Suppressor macrophage treated with lipopolysaccharide for 4 hours (primary cell): ENCODE data around the gene CDC7.
"Not testable (repeated sequence)": the region's sequence is repeated elsewhere in the genome, so short reads cannot be mapped to it uniquely, and the experiment has no call there.

Source experiments
- DNase-seq: peaks from one replicate; pipeline ENCODE4 v3.0.0-alpha.2; 2020

CDC7 gene

DNA sequence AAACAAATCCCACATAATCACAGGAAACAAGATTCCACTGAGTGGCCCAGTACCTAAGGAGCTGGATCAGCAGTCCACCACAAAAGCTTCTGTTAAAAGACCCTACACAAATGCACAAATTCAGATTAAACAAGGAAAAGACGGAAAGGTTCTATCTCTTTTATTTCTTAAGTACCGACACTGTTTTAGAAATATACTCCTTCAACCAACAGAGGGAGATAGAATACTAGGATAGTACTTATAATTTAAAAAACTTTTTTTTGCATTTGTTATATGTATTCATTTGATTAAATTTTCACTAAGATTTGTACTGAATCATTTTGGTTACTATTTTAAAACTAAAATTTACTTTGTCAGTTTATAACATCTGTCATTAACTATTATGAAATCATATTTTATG is 12.5 kb downstream of the CDC7 start:
- no peak for DNase-seq

- no peak for DNase-seq
Measured at GRCh38 chr1:91513706-91514105, 13.1 kb downstream of the CDC7 start.

- no peak for DNase-seq
Measured at GRCh38 chr1:91515994-91516393, 15.3 kb downstream of the CDC7 start.

- DNase-seq: not testable (repeated sequence)
Measured at GRCh38 chr1:91516605-91517004, 16.0 kb downstream of the CDC7 start.

GRCh38 chr1:91519167-91519566 is 18.5 kb downstream of the CDC7 start:
- not testable (repeated sequence) for DNase-seq

DNA sequence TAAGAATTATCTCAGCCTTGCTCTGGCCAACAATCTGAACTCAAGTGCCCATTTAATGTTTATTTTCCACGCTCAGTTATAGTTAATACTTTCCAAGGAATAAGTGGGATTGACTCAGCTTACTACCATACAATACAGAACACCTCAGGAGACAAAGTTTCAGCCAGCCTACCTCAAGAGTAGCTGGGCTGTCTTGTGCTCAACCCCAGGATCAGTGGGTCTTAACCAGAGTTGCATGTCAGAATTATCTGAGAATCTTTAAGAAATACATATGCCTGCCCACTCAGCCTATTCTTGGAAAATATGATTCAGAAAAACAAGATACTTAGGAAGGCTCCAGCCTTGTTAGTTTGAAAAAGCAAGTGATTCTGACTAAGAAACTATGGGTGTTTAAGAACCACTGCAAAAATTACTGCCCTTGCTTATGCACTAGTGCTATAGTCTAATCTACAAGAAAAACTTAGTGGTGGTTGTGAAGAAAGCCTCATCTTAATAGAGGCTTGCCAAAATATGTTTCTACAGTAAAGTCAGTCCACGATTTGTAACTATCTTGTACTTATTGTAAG is 20.4 kb downstream of the CDC7 start:
- DNase-seq: no peak

DNA sequence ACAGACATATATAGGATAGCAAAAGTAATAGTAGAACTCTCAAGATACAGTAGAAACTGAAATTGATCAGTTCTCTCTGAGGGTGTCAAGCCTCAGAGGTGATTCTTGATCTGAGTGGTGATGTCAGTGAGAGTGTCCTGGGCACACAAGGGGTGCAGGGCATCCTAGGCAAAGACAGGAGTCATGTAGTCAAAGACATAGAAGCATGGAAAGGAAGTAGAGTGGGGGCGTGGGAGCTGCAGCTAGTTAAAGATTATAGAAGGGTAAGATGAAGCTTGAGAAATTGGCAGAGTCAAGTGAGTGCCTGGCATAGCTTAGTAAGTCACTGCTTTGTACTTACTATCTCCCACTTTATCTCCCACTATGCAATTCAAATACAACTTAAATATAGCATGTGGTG is 22.8 kb downstream of the CDC7 start:
- no peak for DNase-seq

DNA sequence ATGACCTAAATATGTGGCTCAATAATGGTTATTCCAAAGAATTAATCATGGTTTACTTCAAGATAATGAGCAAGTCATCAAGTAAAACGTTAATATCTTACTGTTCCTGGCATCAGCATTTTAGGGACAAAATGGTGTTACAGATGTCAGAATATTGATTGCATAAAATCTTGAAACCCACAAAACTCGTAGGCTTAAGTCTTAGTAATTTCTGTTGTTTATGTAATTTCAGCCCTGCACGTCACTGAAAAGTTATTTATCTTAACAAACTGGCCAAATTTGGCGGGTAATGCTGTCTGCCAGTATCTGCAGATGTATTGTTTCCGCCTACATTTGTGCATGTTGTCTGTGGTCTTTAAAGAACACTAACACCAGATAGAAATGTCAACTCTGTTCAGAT is 25.8 kb downstream of the CDC7 start:
- no peak for DNase-seq

GRCh38 chr1:91527266-91527765 is 26.7 kb downstream of the CDC7 start:
- DNase-seq: no peak

GRCh38 chr1:91527781-91528180 is 27.1 kb downstream of the CDC7 start:
- no peak for DNase-seq

- DNase-seq: peak; percentile 19
Measured at GRCh38 chr1:91529856-91530255, 29.2 kb downstream of the CDC7 start.

DNA sequence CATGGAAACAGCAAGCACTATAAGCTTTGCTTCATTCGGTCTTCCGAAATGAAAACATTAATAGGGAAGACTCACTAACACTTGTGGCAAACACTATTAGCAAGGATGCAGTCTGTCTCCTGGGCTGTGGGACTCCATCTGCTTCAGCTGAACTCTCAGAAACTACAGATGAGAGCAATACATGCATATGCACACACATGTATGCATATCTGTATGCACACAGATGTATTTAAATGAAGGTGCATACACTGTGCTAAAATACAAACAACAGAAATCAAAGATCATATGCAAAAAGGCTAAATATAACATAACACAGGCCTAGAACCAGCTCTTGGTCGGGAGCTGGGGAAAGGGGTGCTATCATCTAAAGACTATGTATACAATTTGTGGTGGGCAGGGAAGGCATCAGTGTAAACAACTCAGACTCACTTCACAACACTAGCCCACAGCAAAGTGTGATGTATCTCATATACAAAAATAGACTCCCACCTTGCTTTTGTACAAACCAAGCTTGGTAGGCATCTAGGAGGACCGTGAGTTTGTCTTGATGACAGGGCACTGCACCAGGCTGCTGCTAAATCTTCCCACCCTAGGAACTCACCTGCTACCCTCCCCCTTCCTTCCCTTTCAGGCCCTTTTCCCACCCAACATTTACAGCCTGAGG is 32.8 kb downstream of the CDC7 start:
- no peak for DNase-seq

DNA sequence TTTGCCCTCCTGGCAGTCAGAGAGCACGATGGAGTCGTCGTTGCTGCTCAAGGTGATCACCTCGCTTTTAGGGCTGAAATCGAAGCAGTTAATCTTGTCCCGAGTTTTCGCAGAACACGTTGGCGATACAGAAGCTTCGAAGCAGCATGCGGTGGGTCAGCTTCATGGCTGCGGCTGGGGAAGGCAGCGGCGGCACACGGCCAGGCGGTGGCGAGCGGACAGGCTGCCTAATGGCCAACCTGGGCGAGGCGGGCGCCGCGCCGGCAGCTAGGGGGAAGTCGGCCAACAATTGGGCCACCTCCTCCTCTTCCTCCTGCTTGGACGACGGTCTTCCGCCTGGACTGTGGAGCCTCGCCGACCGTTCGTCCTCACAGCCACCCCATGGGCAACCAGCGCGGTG is 34.8 kb downstream of the CDC7 start:
- no peak for DNase-seq

- no peak for DNase-seq
Measured at GRCh38 chr1:91537281-91537986, 36.8 kb downstream of the CDC7 start.

DNA sequence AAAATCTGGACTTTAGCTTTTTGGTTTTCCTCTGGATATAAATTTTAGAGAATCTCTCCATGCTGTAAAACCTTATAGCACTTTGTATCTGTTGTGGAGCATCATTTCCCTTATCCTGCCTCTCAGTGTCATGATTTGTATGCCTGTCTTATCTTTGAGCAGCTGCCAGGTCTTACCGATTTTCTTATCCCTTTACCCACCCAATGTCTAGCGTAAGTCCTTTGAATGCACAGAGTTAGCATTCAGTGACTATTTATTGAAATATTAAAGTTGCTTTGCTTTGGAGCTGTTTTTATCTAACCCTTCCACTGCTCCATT is 37.3 kb downstream of the CDC7 start:
- DNase-seq: no peak

GRCh38 chr1:91540910-91541309 is 40.3 kb downstream of the CDC7 start:
- no peak for DNase-seq

DNA sequence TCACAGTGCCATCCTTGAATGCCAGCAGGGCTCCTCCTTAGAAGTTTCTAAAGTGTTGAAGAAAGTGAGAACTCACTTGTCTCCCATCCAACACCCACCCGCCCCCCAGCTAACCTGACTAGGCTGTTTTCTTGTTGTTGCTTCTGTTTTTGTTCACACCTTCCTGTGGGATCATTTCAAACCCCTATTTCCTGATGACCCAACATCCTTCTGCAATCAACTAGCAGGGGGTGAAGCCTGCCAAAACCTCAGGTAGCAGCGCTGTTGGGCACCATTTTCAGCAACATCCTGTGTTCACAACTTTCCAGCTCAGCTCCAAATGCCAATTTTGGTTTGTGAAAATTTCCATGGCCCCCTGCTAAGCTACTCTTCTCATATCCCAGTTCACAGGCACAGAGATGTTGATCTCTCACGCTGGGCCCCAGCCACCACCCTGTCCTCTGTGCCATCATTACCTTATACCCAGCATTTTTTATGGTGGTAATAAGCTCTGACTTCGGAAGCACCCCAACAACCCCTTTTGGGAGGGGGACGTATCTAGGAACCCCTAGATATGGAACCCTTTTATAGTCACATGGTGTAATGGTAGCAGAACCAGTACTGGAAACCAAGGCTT is 41.4 kb downstream of the CDC7 start:
- no peak for DNase-seq

GRCh38 chr1:91545506-91546300 is 45.1 kb downstream of the CDC7 start:
- no peak for DNase-seq

- no peak for DNase-seq
Measured at GRCh38 chr1:91546301-91546581, 45.6 kb downstream of the CDC7 start.

DNA sequence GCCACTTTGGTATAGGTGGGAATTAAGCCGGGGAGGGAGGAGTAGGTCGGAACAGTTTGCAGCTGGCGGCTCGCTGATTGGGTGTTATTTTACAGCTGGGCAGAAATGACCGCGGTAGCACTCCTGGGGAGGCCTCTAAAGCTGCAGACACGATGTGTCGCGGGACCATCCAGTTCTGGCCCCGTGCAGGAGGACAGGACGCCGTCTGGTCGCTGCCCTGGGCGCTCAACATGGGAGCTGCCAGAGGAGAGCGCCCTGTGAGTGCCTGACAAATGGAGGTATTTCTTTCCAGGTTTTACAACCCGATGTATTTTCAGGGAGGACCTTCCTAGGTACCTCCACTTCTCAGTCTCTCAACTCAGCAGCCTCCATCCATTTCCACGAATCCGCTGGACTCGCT is 46.2 kb downstream of the CDC7 start:
- DNase-seq: no peak

DNA sequence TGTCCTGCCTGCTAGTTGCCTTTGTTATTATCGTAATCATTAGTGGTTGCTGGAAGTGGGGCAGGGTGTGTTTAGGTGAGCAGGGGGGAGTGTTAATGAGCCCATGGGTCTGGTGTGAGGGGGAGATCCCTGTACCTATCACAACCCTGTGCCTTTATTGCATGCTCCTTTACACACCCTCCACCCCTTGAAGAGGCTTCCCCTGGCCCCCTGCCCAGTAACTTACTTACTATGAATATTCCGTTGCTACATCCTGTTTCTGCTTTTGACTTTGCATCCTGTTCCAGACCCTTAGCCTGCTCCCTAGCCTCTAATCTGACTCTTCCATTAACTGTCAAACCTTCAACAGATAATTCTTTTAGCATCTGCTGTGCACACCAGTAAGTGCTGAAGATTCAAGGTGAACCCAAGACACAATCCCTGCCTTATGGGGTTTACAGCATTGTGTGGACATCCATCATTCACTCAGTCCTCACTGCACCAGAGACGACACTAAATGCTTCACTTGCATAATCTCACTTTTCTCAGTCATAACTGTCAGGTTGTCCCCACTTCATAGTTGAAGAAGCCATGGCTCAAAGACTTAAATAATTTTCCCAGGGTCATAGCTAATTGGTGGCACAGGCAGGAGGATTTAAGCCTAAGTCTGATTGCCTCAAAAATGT is 47.9 kb downstream of the CDC7 start:
- DNase-seq: no peak

- DNase-seq: no peak
Measured at GRCh38 chr1:91549041-91549735, 48.5 kb downstream of the CDC7 start.
